ENCODE measurements around the gene PARS2.

Gene PARS2

GRCh38 chr1:54800041-54800898 is 35.9 kb upstream of the PARS2 start:
- DNase-seq (ENCODE audit: low read depth in 1 of 2, low spot score in 1 of 2) = no peak

GRCh38 chr1:54798769-54799641 is 34.7 kb upstream of the PARS2 start:
- DNase-seq (ENCODE audit: low read depth in 1 of 2, low spot score in 1 of 2) = peak in 1 of 2 donors; percentile 24

- DNase-seq (ENCODE audit: low read depth in 1 of 2, low spot score in 1 of 2) = no peak
Measured at GRCh38 chr1:54798206-54798605, 33.9 kb upstream of the PARS2 start.

- DNase-seq (ENCODE audit: low read depth in 1 of 2, low spot score in 1 of 2) = no peak
Measured at GRCh38 chr1:54796902-54797301, 32.6 kb upstream of the PARS2 start.

- DNase-seq (ENCODE audit: low read depth in 1 of 2, low spot score in 1 of 2) = no peak
Measured at GRCh38 chr1:54795841-54796468, 31.6 kb upstream of the PARS2 start.

GRCh38 chr1:54795356-54795665 is 31.0 kb upstream of the PARS2 start:
- no peak for DNase-seq (ENCODE audit: low read depth in 1 of 2, low spot score in 1 of 2)

GRCh38 chr1:54794451-54795355 is 30.4 kb upstream of the PARS2 start:
- DNase-seq (ENCODE audit: low read depth in 1 of 2, low spot score in 1 of 2) = no peak

GRCh38 chr1:54792686-54793282 is 28.5 kb upstream of the PARS2 start:
- DNase-seq (ENCODE audit: low read depth in 1 of 2, low spot score in 1 of 2) = no peak

- DNase-seq (ENCODE audit: low read depth in 1 of 2, low spot score in 1 of 2) = peak in 1 of 2 donors; percentile 44
Measured at GRCh38 chr1:54791880-54792522, 27.7 kb upstream of the PARS2 start.

- DNase-seq (ENCODE audit: low read depth in 1 of 2, low spot score in 1 of 2) = no peak
Measured at GRCh38 chr1:54788459-54788858, 24.1 kb upstream of the PARS2 start.

GRCh38 chr1:54787604-54788003 is 23.3 kb upstream of the PARS2 start:
- DNase-seq (ENCODE audit: low read depth in 1 of 2, low spot score in 1 of 2) = no peak

GRCh38 chr1:54786778-54787177 is 22.5 kb upstream of the PARS2 start:
- DNase-seq (ENCODE audit: low read depth in 1 of 2, low spot score in 1 of 2) = no peak

- DNase-seq (ENCODE audit: low read depth in 1 of 2, low spot score in 1 of 2) = no peak
Measured at GRCh38 chr1:54784066-54784465, 19.7 kb upstream of the PARS2 start.

- DNase-seq (ENCODE audit: low read depth in 1 of 2, low spot score in 1 of 2) = no peak
Measured at GRCh38 chr1:54782588-54782987, 18.3 kb upstream of the PARS2 start.

GRCh38 chr1:54782156-54782555 is 17.8 kb upstream of the PARS2 start:
- no peak for DNase-seq (ENCODE audit: low read depth in 1 of 2, low spot score in 1 of 2)

- no peak for DNase-seq (ENCODE audit: low read depth in 1 of 2, low spot score in 1 of 2)
Measured at GRCh38 chr1:54781023-54781723, 16.9 kb upstream of the PARS2 start.

- no peak for DNase-seq (ENCODE audit: low read depth in 1 of 2, low spot score in 1 of 2)
Measured at GRCh38 chr1:54777431-54777830, 13.1 kb upstream of the PARS2 start.

GRCh38 chr1:54777011-54777410 is 12.7 kb upstream of the PARS2 start:
- DNase-seq (ENCODE audit: low read depth in 1 of 2, low spot score in 1 of 2) = no peak

All from activated CD4-positive, alpha-beta T cell treated with anti-CD3 and anti-CD28 coated beads, Interleukin-2, amount 50 U/mL, for 24 hours (primary cell).